Measurements from ENCODE around the gene STXBP2.

DNA sequence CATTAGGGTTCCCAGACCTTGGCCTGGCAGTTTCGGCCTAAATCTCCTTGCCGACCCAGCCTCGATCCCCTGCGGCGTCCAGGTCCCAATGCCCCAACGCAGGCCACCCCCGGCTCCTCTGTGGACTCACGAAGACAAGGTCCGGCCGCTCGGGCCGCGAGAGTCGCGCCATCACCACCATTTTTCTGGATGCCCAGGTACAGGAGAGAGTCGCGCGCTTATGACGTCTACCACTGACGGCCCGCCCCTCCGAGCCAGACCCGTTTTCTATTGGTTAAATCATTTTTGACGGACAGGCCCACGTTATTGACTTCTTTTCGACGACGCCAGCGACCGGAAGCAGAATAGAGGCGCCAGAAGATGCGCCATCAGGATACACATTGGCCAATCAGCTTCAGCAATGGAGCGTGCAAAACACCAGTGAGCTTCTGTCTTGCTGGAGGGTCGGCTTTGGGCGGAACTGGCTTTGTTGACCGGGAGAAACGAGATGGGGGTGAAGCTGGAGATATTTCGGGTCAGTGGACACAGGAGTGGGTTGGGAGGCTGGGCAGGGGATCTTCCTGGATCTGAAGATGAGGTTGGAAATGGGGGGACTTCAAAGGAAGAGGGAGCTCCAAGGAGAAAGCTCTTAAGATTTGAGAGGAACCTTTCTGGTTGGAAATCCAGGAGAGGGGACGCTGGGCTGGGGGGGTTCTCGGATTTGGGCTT lies 7.4 kb upstream of the STXBP2 start, which contains the start of the genes PET100 and XAB2:
- TF ChIP-seq GATA3 (IDR thresholded peaks at IDR 0.05; ENCODE audit: low read depth, low read length) (no peak), GATA2 (IDR thresholded peaks at IDR 0.05; ENCODE audit: low read depth, low read length) (no peak)

Data from SH-SY5Y (cell line).